ENCODE data around the gene ZNF407. TPM values are rescaled to one million over a fixed set of nuclear protein-coding genes. Genes with fewer than 3 reads are reported as not detected.

Gene ZNF407
- total RNA-seq, 1 experiment from 2014 or later, result 7.6 TPM

DNA sequence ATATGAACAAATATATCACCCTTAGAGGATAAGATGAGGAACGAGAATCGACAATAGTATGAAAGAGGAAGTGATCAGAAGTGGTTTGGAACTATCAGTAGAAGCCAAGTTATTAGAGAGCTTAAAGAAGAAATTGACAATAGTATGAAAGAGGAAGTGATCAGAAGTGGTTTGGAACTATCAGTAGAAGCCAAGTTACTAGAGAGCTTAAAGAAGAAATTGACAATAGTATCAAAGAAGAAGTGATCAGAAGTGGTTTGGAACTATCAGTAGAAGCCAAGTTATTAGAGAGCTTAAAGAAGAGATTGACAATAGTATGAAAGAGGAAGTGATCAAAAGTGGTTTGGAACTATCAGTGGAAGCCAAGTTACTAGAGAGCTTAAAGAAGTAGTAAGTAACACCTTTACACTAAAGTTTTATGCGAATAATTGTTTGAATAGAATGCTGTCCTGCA lies 175.5 kb downstream of the ZNF407 start (continued):
- TF ChIP-seq EZH2phosphoT487 (IDR thresholded peaks at IDR 0.05; ENCODE audit: borderline replicate concordance), result no peak
- no peak for TF ChIP-seq YY1 (IDR thresholded peaks at IDR 0.05; ENCODE audit: extremely low read depth, insufficient replicate concordance, low read depth, low read length)
- no peak for TF ChIP-seq POLR2A (IDR thresholded peaks at IDR 0.05; ENCODE audit: borderline replicate concordance, extremely low read depth, insufficient read depth, insufficient read length)
- TF ChIP-seq CEBPB (IDR thresholded peaks at IDR 0.05; ENCODE audit: low read depth), result no peak
- no peak for TF ChIP-seq RAD21 (IDR thresholded peaks at IDR 0.05; ENCODE audit: low read depth)
- TF ChIP-seq TCF7L2 (IDR thresholded peaks at IDR 0.05; ENCODE audit: borderline replicate concordance, extremely low read depth, insufficient read depth, insufficient read length), result no peak
- no peak for TF ChIP-seq ELF1 (IDR thresholded peaks at IDR 0.05; ENCODE audit: borderline replicate concordance, low read depth)

DNA sequence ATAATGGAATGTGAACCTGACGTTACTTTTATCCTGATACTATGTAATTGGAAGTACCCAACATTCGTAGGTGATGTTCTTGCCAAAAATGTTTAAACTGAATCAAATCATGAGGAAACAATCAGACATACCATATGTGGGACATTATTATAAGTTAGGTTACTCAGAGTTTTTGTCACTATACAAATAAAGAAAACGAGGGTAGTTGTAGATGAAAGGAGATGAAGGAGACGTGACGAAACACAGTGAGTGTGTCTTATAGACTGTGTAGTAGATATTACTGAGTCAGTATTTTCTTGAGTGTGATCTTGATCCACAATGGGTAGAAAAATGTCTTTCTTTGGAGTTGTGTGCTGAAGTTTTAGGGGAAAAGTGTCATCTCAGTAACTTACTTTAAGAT lies 176.8 kb downstream of the ZNF407 start:
- BruUV-seq (replicated peaks), result no TSS peak
- Histone ChIP-seq H4K20me1 (ENCODE audit: insufficient read depth) (no peaks in the 10 kb centered on the region), H3K9ac (ENCODE audit: low read length) (no peak overlapping the region), H3K4me2 (ENCODE audit: low read length) (no peak overlapping the region), H3K4me3 (replicated peaks in 1 of 2; ENCODE audit: low read depth in 1 of 2, low read length in 2 of 2) (no peak overlapping the region), H2AFZ (ENCODE audit: low read depth, low read length, poor library complexity, severe bottlenecking) (no peak overlapping the region), H3K9me2 (ENCODE audit: insufficient read depth) (no peaks in the 10 kb centered on the region), H3K27me3 (ENCODE audit: insufficient read depth, low read length) (no peaks in the 10 kb centered on the region), H3K79me2 (ENCODE audit: insufficient read depth, low read length) (no peaks in the 10 kb centered on the region), H3K4me1 (ENCODE audit: control insufficient read depth in 1 of 2, insufficient read depth in 2 of 2, low read length in 2 of 2) (no peaks in the 10 kb centered on the region), H3K36me3 (ENCODE audit: control insufficient read depth in 1 of 2, insufficient read depth in 2 of 2, low read length in 2 of 2) (no peaks in the 10 kb centered on the region), H3K27ac (ENCODE audit: low read depth, low read length) (no peak overlapping the region), H3K9me3 (ENCODE audit: control insufficient read depth in 1 of 2, insufficient read depth in 1 of 2, low read depth in 1 of 2, low read length in 2 of 2) (no peaks in the 10 kb centered on the region)
- TF ChIP-seq FOSL1 (IDR thresholded peaks at IDR 0.05; ENCODE audit: low read depth), result no peak
- no peak for TF ChIP-seq EZH2phosphoT487 (IDR thresholded peaks at IDR 0.05; ENCODE audit: borderline replicate concordance)
- no peak for TF ChIP-seq SRF (IDR thresholded peaks at IDR 0.05; ENCODE audit: low read depth)
- TF ChIP-seq, protein P1, sequence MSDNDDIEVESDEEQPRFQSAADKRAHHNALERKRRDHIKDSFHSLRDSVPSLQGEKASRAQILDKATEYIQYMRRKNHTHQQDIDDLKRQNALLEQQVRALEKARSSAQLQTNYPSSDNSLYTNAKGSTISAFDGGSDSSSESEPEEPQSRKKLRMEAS (IDR thresholded peaks at IDR 0.05), result no peak
- no peak for TF ChIP-seq ZFX (IDR thresholded peaks at IDR 0.05)
- no peak for TF ChIP-seq SIN3A (IDR thresholded peaks at IDR 0.05; ENCODE audit: low read depth)
- no peak for TF ChIP-seq CBX3 (IDR thresholded peaks at IDR 0.05; ENCODE audit: low read depth)
- no peak for TF ChIP-seq EZH2 (IDR thresholded peaks at IDR 0.05)
- TF ChIP-seq ZNF274 (IDR thresholded peaks at IDR 0.05; ENCODE audit: low read depth, low read length), result no peak
- TF ChIP-seq POLR2AphosphoS5 (IDR thresholded peaks at IDR 0.05; ENCODE audit: low read depth, low read length), result no peak
- no peak for TF ChIP-seq TCF7L2 (IDR thresholded peaks at IDR 0.05; ENCODE audit: borderline replicate concordance, extremely low read depth, insufficient read depth, insufficient read length)
- TF ChIP-seq, protein P2, sequence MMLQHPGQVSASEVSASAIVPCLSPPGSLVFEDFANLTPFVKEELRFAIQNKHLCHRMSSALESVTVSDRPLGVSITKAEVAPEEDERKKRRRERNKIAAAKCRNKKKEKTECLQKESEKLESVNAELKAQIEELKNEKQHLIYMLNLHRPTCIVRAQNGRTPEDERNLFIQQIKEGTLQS (IDR thresholded peaks at IDR 0.05), result no peak
- no peak for TF ChIP-seq JUND (IDR thresholded peaks at IDR 0.05)
- TF ChIP-seq EGR1 (IDR thresholded peaks at IDR 0.05; ENCODE audit: low read depth), result no peak
- no peak for TF ChIP-seq POLR2A (IDR thresholded peaks at IDR 0.05; ENCODE audit: borderline replicate concordance, extremely low read depth, insufficient read depth, insufficient read length)
- TF ChIP-seq, protein P3, sequence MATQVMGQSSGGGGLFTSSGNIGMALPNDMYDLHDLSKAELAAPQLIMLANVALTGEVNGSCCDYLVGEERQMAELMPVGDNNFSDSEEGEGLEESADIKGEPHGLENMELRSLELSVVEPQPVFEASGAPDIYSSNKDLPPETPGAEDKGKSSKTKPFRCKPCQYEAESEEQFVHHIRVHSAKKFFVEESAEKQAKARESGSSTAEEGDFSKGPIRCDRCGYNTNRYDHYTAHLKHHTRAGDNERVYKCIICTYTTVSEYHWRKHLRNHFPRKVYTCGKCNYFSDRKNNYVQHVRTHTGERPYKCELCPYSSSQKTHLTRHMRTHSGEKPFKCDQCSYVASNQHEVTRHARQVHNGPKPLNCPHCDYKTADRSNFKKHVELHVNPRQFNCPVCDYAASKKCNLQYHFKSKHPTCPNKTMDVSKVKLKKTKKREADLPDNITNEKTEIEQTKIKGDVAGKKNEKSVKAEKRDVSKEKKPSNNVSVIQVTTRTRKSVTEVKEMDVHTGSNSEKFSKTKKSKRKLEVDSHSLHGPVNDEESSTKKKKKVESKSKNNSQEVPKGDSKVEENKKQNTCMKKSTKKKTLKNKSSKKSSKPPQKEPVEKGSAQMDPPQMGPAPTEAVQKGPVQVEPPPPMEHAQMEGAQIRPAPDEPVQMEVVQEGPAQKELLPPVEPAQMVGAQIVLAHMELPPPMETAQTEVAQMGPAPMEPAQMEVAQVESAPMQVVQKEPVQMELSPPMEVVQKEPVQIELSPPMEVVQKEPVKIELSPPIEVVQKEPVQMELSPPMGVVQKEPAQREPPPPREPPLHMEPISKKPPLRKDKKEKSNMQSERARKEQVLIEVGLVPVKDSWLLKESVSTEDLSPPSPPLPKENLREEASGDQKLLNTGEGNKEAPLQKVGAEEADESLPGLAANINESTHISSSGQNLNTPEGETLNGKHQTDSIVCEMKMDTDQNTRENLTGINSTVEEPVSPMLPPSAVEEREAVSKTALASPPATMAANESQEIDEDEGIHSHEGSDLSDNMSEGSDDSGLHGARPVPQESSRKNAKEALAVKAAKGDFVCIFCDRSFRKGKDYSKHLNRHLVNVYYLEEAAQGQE (IDR thresholded peaks at IDR 0.05; ENCODE audit: low read depth), result no peak
- TF ChIP-seq, protein P4, sequence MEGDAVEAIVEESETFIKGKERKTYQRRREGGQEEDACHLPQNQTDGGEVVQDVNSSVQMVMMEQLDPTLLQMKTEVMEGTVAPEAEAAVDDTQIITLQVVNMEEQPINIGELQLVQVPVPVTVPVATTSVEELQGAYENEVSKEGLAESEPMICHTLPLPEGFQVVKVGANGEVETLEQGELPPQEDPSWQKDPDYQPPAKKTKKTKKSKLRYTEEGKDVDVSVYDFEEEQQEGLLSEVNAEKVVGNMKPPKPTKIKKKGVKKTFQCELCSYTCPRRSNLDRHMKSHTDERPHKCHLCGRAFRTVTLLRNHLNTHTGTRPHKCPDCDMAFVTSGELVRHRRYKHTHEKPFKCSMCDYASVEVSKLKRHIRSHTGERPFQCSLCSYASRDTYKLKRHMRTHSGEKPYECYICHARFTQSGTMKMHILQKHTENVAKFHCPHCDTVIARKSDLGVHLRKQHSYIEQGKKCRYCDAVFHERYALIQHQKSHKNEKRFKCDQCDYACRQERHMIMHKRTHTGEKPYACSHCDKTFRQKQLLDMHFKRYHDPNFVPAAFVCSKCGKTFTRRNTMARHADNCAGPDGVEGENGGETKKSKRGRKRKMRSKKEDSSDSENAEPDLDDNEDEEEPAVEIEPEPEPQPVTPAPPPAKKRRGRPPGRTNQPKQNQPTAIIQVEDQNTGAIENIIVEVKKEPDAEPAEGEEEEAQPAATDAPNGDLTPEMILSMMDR (IDR thresholded peaks at IDR 0.05 in 2 of 3, conservative IDR thresholded peaks at IDR 0.05 in 1 of 3; ENCODE audit: borderline replicate concordance in 1 of 3, insufficient read depth in 1 of 3, low read depth in 2 of 3, low read length in 2 of 3), result no peak
- no peak for TF ChIP-seq ELF1 (IDR thresholded peaks at IDR 0.05; ENCODE audit: borderline replicate concordance, low read depth)
- TF ChIP-seq SP1 (IDR thresholded peaks at IDR 0.05; ENCODE audit: low read depth), result no peak
- RAD21 ChIA-PET (ENCODE audit: low non-redundant PET in 1 of 2, low total read pairs in 2 of 2, uncharacterized antibody in 2 of 2, unreplicated experiment in 2 of 2), result no interaction called here
- ATAC-seq (no peak), DNase-seq (ENCODE audit: low read depth, low spot score) (no peak)
- intact Hi-C loops (cut with micrococcal nuclease), result no loop called here
- POLR2A ChIA-PET, result no interaction called here
- CTCF ChIA-PET, result no interaction called here
